ENCODE results near the gene ADSS2.

DNA sequence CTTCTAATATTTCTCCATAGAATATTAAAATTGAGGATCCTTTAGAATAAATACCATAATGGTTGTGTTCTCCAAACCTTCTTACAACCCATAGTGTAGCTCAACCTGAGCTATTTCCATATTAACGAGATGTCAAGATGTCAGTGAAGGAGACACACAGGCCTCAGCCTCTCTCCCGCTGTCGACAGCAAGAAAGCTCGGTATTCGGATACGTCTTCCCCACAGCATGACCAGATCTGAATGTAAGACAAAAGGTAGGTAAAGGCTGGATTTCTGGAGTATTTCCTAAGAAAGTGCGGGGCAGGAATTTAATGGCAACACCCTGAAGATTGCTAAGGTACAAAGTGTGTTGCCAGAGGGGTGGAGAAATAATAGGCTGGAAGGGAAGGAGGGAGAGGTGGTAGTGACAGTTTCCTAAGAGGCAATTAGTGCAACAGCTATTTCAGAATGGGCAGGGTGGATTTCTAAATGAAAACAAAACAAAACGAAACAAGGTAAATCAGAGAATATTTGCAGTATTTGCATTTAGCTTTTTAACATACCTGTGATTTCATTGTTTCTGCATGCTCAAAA is 1.7 kb downstream of the ADSS2 start:
- TF ChIP-seq, protein P1, sequence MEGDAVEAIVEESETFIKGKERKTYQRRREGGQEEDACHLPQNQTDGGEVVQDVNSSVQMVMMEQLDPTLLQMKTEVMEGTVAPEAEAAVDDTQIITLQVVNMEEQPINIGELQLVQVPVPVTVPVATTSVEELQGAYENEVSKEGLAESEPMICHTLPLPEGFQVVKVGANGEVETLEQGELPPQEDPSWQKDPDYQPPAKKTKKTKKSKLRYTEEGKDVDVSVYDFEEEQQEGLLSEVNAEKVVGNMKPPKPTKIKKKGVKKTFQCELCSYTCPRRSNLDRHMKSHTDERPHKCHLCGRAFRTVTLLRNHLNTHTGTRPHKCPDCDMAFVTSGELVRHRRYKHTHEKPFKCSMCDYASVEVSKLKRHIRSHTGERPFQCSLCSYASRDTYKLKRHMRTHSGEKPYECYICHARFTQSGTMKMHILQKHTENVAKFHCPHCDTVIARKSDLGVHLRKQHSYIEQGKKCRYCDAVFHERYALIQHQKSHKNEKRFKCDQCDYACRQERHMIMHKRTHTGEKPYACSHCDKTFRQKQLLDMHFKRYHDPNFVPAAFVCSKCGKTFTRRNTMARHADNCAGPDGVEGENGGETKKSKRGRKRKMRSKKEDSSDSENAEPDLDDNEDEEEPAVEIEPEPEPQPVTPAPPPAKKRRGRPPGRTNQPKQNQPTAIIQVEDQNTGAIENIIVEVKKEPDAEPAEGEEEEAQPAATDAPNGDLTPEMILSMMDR (IDR thresholded peaks at IDR 0.05): no peak
- no peak for TF ChIP-seq POLR2A (IDR thresholded peaks at IDR 0.05)

Measured in body of pancreas (tissue), 4 donors.